ENCODE results near the gene SKAP1.

SKAP1 gene

DNA sequence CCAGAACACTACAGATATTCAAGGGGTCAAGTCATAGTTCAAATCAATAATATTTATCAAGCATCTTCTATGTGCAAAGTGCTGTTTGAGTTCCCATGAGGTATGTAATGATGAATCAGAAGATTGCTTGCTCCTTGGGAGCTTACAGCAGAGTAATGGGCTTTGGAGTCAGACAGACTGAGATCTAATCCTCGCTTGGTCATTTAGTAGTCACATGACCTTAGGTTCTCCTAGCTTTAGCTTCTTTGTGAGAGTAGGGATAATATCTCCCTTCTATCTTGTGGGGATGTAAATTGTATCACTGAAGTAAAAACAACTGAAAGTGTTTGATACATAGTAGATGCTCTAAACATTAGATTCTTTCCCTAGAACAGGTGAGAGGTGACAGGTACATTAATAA lies 292.4 kb downstream of the SKAP1 start:
- no peak for FAIRE-seq

DNA sequence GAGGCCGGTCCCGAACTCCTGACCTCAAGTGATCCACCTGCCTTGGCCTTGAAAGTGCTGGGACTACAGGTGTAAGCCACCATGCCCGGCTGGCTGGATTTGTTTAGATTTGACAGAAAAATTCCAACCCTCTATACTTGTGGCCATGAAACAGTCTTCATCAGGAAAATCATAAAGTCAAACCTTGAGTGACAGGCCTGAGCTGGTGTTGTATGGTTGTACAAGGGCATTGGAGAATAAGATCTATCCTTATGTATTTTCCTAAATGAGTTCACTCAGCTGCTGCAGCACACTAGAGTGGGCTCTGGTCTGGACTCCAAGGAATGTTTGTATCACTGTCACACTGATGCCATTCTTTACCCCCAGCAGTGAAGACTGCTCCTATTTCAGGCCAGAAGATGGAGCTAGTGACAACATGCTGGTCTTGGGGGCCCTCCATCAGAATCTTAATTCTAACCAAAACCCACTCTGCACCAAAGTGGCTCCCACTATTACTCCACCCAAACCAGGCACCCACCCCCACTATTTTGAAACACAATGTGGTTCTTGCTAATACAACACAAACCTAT lies 295.0 kb downstream of the SKAP1 start:
- no peak for FAIRE-seq

DNA sequence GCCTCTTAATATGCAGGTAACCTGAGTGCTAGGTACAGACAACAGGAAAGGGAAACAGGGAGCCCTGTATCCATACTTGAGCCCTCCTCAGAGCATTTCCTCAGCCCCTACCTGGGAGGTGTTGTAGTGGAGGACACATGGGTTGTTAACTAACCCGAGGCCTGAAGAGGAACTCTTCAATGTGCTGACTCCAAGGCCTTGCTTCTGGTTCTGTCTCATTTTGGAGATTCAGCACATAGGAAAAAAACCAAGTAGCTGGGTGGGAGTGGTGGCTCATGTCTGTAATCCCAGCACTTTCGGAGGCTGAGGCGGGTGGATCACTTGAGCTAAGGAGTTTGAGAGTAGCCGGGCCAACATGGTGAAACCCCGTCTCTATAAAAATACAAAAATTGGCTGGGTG lies 297.6 kb downstream of the SKAP1 start:
- no peak for FAIRE-seq

DNA sequence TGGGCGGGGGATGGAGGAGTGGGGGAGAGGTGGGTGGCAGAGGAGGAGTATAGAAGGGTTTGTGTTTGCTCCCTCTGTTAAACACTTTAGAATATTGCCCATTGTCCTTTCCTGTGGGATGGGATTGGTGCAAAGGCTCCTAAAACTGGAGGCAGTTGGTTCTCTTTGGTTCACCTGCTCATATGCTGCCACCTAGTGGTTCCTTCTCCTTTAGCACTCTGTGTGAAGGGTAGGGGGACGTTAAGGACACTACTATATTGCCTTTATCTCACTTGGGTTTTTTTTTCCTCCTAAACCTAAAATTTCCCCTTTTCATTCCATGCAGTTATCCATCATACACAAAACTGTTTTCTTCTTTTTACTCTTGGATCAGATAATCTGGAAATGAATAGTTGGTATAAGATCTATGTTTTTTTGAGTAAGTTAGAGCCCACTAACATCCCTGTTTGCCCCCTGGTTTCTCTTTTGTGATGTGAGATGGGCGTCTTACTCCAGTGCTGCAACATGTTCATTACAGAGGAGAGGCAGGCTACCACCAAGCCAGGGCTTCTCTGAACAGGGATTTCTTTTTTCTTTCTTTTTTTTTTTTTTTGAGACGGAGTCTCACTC lies 298.7 kb downstream of the SKAP1 start:
- FAIRE-seq: peak; percentile 78

DNA sequence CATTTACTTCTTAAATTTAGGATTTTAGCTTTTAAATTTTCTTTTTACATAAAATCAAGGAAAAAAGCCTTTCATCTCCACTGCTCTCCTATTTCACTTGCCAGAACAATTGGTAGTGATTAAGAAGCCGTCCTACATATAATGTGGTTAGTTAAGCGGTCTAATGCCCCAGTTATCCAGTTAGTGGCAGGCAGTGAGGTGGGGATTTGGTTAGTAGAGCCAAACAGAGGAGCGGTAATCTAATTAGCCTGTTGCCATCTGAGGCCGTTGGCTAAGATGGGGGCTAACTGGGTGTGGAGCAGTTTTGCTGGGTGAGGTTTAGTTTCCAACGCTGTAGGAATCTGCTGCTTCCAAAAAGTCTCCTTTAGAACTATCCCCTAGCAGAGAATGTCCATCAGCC lies 300.0 kb downstream of the SKAP1 start:
- no peak for FAIRE-seq

DNA sequence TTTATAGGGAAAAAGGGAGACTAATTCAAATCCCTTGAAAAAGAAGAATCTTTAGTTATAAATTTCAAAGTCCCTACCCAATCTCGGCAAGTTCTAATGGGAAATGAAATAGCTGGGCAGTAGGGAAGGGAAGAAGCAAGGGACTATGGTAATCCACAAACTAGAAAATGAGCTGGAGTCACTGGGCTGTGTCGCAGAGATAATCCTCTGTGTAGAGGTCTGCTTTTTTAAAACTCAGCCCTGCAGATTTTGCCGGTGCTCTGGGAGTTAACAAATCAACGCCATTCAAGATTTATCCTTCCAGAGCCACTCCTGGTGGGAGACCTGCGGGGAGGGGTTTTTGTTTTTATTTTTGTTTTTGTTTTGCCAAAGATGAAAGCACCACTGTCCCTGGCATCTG lies 301.6 kb downstream of the SKAP1 start:
- no peak for FAIRE-seq

DNA sequence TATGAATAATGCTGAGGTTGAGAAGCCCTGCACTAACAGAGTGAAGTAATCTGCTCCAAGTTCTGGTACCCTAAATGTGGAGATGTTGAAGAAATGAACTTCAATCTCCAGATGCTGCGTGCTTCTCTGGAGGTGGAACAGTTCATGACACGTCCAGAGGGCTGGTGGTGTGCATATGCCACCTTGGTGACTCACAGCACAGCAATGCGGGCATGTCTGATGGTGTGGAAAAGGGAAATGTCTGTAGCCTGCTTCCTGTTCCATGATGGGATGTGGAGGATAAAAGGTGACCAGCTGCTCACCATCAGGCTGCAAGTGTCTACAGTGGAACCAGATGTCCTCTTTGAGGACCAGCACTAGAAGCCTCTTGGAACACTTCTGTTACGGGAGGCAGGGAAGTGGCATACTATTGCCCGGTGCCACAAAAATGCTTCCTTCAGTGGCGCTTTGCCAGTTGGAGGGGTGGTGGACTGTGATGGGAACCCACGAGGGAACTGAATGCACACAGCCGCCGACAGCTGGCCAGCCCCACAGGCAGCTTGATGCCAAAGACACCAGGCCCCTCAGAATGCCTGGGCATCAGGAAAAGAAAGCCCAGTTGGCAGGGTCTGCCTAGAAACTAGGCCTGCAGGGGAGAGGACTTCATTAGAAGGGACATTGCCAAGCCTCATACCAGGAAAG lies 302.5 kb downstream of the SKAP1 start:
- no peak for FAIRE-seq

DNA sequence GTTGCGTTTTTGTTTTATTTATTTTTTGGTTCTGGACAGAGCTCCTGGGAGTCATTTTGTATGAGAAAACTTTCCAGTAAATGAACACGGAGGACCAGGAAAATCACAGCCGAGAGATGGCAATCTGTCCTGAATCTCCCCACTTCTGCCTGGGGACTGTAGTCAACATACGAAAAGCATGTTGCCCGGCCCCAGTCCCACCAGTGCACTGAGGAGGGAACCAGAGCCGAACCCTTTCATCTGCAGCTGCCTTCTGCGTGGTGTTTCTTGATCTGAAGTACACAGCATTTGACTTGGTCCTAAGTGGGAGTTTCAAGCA lies 303.5 kb downstream of the SKAP1 start:
- no peak for FAIRE-seq

DNA sequence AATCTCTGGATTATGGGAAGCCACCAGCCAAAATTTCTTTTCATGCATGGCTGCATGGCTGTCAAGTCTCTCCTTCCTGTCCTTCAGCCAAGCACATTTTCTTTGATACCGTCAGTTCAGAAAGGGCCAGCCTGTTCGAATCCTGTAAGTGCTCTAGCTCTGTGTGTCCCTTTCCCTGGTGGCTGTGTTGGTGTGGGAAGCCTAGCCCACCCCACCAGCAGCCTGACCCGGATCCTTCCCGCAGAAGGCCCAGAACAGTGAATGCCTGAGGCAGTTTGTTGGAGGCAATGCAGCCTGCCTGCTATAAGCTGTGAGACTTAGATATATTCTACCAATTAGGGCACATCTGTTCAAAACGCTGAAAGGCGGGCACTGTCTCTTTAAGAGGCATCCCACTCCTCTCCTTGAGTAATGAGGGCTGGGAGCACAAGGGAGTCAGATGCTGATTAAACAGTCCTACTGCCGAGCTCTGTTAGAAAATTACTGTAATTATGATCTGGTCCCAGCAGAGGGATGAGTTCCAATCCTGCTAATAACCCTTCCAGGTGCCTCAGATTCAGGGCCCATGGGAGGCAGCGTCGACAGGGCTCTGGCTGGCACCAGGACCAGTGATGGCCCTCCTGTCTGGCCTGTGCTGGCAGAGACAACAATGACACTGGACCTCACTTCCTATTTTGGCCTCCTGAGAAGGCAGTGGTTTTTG lies 304.0 kb downstream of the SKAP1 start:
- no peak for FAIRE-seq

DNA sequence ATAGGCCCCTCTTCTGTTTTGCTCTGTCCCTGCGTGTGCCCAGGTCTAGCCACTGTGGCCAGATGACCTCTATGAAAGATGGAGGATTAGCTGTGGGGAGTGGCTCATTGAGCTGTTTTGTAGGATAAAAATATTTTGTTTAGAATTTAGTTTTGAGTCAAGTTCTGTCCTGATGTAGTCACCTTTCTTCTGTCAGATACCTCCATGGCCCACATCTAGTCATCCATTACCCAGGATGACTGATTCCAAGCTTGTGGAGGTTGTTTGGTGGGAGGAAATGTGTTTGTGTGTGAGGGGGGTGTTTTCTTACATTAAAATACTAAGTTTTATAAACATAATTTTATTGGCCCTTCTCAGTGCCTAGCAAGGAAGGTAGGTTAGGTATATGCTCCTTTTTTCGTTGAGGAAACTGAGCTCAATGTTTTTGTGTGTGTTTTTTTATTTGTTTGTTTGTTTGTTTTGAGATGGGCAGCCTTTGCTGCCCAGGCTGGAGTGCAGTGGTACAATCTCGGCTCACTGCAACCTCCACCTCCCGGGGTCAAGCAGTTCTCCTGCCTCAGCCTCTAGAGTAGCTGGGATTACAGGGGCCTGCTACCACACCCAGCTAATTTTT lies 306.1 kb downstream of the SKAP1 start:
- FAIRE-seq: no peak

DNA sequence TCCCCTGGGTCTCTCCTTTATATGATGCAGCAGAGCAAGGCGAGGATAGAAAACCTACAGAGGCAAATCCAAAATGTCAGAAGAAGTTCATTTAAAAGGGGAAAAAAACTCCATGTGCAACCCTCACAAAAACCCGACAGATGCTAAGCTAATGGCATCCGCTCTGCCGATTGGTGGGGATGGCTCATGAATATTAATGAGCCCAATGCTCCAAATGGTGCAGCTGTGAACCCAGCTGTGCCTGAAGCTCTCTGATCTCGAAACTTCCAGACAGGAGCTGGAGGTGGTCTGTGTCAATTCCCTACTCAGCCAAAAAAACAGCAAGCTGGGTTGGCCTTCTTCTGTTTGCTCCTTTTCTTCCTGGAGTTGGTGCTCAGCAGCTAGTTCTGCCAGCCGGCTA lies 306.9 kb downstream of the SKAP1 start:
- no peak for FAIRE-seq

DNA sequence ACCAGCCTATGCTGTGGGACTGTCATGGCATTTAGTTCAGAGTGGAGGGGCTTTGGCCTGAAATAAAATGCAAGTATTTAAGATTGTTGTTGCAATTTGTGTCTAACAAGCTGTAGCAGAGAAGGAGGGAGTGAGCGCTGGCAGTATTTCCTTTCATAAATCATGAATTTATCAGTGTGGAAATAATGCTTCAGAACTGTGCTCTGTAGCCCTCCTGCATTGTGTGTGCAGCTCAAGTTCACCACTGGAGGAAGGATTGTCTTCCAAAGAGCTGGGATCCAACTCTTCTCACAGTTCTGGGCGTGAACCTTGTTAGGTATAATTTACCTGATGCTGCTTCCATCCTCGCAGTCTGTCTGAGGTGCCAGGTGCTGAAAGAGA lies 307.4 kb downstream of the SKAP1 start:
- no peak for FAIRE-seq

DNA sequence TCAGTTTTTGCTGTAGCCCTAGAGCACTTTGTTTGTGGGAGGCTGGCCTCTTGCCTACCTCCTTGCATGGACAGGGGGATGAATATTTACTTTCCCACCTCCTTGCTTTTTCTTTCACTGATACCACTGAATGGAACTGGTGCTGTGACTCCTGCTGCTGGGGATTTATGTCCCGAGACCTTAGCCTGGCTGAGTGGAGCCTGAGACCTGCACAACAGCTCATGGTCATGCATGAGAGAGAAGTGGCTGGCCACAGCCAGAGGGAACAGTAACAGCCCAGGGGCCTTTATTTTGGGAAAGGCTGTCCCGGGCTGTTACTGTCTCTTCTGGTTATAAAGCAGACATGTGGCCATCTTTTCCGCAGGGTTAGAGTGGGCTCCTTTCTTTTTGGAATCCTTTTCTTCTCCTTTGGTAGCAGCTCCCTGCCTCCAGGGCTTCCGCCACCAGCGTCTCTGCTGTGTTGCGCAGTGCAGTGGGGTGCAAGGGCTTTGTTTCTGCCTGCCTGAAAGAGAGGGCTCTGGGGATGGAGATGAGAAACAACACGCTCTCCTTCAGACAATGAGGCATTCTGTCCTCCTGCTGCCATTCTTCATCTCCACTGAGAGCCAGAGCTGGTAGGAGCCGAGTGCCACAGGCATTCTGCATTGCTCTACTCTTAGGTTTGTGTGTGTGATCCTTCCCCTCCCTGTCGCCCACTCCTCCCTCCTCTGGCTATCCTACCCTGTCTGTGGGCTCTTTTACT lies 307.9 kb downstream of the SKAP1 start:
- FAIRE-seq: no peak

DNA sequence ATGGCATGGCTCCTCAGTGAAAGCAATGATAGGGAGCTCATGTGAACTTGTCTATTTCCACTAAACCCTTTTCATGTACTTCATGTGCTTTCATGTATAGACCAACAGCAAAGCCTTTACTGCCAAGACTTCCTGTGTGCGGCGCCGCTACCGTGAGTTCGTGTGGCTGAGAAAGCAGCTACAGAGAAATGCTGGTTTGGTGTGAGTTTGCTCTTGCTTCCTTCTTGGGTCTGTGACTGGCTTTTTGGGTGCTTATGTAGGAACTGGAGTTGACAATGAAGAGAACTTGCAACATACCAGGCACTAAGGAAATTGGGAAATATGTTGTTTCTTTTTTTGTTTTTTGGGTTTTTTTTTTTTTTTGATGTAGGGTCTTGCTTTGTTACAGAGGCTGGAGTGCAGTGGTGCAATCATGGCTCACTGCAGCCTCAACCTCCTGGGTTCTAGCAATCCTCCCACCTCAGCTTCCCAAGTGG lies 316.8 kb downstream of the SKAP1 start:
- no peak for FAIRE-seq

DNA sequence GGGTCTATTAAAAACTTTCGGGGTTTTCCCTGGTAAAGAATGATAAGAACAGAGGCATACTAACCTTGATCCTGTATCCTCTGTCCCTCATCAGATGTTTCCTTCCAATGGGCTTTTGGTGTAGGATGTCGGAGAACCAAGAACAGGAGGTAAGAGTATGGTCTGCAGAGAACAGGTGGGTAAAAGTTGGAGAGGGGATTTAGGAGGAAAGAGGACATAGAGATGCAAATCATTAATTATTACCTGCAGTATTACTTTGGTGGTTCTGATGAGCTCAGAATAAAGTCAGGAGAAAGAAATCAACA lies 318.1 kb downstream of the SKAP1 start:
- FAIRE-seq: no peak

DNA sequence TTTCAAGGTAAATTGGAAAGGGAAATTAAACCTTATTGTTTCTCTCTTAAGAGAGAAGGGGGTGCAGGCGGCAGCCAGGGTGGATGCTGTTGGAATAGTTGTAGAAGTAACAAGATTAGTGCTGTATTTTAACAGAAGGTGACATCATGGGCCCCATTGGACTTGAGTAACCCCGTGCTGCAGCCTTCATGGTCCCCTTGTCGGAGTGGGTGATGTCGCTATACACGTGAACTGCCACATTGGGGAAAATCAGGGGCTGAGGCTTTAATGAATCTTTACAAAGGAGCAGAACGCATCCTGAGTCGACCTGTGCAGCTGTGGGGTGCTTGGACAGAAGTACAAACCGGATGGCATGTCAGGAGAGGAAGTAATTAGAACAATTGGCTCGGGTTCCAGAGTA lies 319.3 kb downstream of the SKAP1 start:
- FAIRE-seq: no peak

DNA sequence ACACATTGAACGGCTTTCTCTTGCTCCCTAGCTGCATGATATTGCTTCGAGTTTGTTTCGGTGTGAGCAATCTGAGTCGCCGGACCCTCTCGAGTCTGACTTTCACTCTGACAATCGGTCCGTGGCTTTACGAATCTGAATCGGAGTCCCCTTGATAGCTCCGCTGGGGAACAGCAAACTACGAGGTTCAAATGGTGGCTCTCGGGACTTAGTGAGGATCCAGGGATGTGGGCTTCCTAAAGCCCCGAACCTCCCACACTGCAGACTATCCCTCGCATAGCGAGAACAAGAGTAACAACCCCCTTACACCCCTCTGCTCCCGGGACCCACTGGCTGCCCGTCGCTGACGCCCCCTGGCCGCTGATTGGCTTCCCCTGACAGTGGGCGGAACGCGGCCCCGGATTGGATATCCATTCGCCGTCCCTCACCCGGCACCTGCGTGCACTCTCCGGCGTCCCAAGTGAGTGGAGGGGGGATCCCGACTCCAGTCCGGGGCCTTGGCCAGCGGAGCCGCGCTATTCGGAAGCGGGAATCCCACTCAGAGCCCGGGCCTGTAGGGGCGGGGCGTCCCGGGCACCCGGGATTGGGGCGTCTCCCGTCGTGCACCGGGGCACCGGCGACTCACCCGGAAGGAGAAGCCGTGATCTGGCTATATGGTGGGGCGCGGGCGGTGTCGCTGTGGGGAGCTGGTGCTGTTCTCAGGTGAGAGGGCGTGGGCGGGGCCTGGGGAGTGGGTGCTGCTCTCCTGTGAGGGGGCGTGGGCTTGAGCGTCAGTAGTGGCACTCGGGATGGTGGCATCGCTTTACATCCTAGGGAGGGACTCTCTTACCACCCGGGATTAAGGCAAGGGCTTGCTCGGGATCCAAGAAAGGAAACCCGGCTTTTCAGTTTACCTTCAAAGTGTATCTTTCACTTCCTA lies 322.6 kb downstream of the SKAP1 start, which contains the start of gene SNX11:
TSS of gene SNX11 (plus strand) at position 630 of the 919 bp plus-strand sequence. CDS start 4,278 bp downstream, outside the sequence.
- no peak for FAIRE-seq

DNA sequence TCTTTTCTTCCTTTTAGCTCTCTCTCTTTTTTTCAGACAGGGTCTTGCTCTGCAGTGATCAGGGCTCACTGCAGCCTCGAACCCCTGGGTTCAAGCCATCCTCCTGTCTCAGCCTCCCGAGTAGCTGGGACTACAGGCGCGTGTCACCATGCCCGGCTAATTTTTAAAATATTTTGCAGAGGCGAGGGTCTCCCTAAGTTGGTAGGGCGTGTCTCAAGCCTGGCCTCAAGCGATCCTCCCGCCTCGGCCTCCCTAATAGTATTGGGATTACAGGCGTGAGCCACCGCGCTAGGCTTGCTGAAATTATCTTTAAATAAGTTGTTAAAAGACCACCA lies 323.2 kb downstream of the SKAP1 start:
- FAIRE-seq: no peak

DNA sequence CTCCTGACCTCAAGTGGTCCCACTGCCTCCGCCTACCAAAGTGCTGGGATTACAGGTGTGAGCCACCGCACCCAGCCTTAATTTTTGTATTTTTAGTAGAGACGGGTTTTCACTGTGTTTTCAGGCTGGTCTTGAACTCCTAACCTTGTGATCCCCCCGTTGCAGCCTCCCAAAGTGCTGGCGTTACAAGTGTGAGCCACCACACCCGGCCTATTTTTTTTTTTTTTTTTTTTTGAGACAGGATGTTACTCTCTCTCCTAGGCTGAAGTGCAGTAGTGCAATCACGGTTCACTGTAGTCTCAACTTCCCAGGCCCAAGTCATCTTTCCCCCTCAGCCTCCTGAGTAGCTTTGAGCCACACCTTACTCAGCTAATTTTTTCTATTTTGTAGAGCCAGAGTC lies 325.6 kb downstream of the SKAP1 start:
- no peak for FAIRE-seq

DNA sequence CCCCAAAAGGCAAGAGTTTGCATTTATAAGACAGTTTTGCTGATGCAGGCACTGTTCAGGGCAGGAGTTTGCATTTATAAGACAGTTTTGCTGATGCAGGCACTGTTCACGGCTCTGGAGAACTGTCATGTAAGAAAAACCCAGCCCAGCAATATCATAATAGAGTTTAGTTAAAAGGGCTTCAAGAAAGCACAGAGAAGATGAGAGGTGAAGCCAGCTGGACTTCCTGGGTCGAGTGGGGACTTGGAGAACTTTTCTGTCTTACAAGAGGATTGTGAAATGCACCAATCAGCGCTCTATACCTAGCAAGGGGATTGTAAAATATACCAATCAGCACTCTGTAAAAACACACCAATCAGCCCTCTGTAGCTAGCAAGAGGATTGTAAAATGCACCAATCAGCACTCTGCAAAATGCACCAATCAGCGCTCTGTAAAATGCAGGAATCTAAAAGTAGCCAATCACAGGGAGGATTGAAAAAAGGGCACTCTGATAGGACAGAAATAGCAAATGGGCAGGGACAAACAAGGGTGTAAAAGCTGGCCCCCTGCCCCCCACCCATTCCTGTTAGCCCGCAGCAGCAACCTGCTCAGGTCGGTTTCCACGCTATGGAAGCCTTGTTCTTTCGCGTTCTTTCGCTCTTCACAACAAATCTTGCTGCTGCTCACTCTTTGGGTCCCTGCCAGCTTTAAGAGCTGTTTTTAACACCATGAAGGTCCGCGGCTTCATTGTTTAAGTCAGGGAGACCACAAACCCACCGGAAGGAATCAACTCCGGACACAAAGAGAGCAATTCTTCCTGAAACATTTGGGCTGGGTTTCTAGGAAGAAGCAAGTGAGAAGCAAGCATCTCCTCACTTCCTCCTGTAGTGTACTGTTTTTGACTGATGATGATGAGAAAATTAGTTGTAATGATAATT lies 327.0 kb downstream of the SKAP1 start:
- no peak for FAIRE-seq
